ENCODE measurements around the gene SRF. TPM values are rescaled to one million over a fixed set of nuclear protein-coding genes. Genes with fewer than 3 reads are reported as not detected.
A peak's percentile ranks its signal among the peaks of the same experiment; 100 is the strongest.

The SRF gene
- total and polyA plus RNA-seq, 2 donors (not counting 1 experiment from before 2014, with no cell fraction given) = 16.0 to 32.3 TPM

- Histone ChIP-seq H2AFZ (ENCODE audit: low read length) (peak overlapping the region; percentile 75), H3K4me3 (replicated peaks in 1 of 4; ENCODE audit: control extremely low read depth in 1 of 4, insufficient read depth in 1 of 4, low read depth in 3 of 4, low read length in 4 of 4) (peak overlapping the region; percentile 55 to 93 (median 68)), H4K20me1 (ENCODE audit: control insufficient read depth, extremely low read depth, insufficient read depth, low read length) (no peaks in the 10 kb centered on the region), H3K36me3 (ENCODE audit: control insufficient read depth, insufficient read depth, low read length) (peaks cover 3% of the 10 kb centered on the region), H3K9ac (ENCODE audit: insufficient read depth, low read length) (peak overlapping the region; percentile 63), H3K27me3 (ENCODE audit: control insufficient read depth, insufficient read depth, low read length) (no peaks in the 10 kb centered on the region), H3K9me3 (ENCODE audit: control insufficient read depth, insufficient read depth, low read depth, low read length) (no peaks in the 10 kb centered on the region), H3K79me2 (ENCODE audit: control insufficient read depth, insufficient read depth, low read length) (peaks cover 27% of the 10 kb centered on the region), H3K4me1 (ENCODE audit: control insufficient read depth, extremely low read depth, insufficient read depth, low read length) (peaks cover 15% of the 10 kb centered on the region), H3K4me2 (ENCODE audit: extremely low read depth, insufficient read depth, low read length) (peak overlapping the region; percentile 93), H3K27ac (ENCODE audit: insufficient read depth, low read length) (peak overlapping the region; percentile 81)
- peak in 1 of 2 donors; percentile 90 for DNase-seq (ENCODE audit: low read depth in 2 of 2)
- TF ChIP-seq, protein P1, sequence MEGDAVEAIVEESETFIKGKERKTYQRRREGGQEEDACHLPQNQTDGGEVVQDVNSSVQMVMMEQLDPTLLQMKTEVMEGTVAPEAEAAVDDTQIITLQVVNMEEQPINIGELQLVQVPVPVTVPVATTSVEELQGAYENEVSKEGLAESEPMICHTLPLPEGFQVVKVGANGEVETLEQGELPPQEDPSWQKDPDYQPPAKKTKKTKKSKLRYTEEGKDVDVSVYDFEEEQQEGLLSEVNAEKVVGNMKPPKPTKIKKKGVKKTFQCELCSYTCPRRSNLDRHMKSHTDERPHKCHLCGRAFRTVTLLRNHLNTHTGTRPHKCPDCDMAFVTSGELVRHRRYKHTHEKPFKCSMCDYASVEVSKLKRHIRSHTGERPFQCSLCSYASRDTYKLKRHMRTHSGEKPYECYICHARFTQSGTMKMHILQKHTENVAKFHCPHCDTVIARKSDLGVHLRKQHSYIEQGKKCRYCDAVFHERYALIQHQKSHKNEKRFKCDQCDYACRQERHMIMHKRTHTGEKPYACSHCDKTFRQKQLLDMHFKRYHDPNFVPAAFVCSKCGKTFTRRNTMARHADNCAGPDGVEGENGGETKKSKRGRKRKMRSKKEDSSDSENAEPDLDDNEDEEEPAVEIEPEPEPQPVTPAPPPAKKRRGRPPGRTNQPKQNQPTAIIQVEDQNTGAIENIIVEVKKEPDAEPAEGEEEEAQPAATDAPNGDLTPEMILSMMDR (conservative IDR thresholded peaks at IDR 0.05 in 1 of 2, IDR thresholded peaks at IDR 0.05 in 1 of 2; ENCODE audit: low read depth in 1 of 2, low read length in 2 of 2) = no peak
- no peak for TF ChIP-seq EZH2 (IDR thresholded peaks at IDR 0.05; ENCODE audit: low read length, missing control alignments)
Measured at GRCh38 chr6:43170417-43170930, 595 bp upstream of the SRF start.

GRCh38 chr6:43171707-43172103 lies 636 bp downstream of the SRF start:
- peak overlapping the region; percentile 99 for H3K27ac ChIP-seq (ENCODE audit: insufficient read depth, low read length)
- no peaks in the 10 kb centered on the region for H4K20me1 ChIP-seq (ENCODE audit: control insufficient read depth, extremely low read depth, insufficient read depth, low read length)
- H3K9me3 ChIP-seq (ENCODE audit: control insufficient read depth, insufficient read depth, low read depth, low read length) = no peaks in the 10 kb centered on the region
- TF ChIP-seq EZH2 (IDR thresholded peaks at IDR 0.05; ENCODE audit: low read length, missing control alignments) = no peak
- TF ChIP-seq, protein P1 (conservative IDR thresholded peaks at IDR 0.05 in 1 of 2, IDR thresholded peaks at IDR 0.05 in 1 of 2; ENCODE audit: low read depth in 1 of 2, low read length in 2 of 2) = no peak
- H2AFZ ChIP-seq (ENCODE audit: low read length) = no peak overlapping the region
- peak overlapping the region; percentile 88 for H3K9ac ChIP-seq (ENCODE audit: insufficient read depth, low read length)
- DNase-seq (ENCODE audit: low read depth in 2 of 2) = no peak
- H3K4me3 ChIP-seq (replicated peaks in 1 of 4; ENCODE audit: control extremely low read depth in 1 of 4, insufficient read depth in 1 of 4, low read depth in 3 of 4, low read length in 4 of 4) = peak overlapping the region; percentile 87 to 97 (median 92)
- H3K27me3 ChIP-seq (ENCODE audit: control insufficient read depth, insufficient read depth, low read length) = no peaks in the 10 kb centered on the region
- peaks cover 16% of the 10 kb centered on the region for H3K36me3 ChIP-seq (ENCODE audit: control insufficient read depth, insufficient read depth, low read length)
- peak overlapping the region; percentile 18 for H3K4me2 ChIP-seq (ENCODE audit: extremely low read depth, insufficient read depth, low read length)
- peaks cover 39% of the 10 kb centered on the region for H3K79me2 ChIP-seq (ENCODE audit: control insufficient read depth, insufficient read depth, low read length)
- H3K4me1 ChIP-seq (ENCODE audit: control insufficient read depth, extremely low read depth, insufficient read depth, low read length) = peaks cover 18% of the 10 kb centered on the region

- peak overlapping the region; percentile 89 for H3K4me2 ChIP-seq (ENCODE audit: extremely low read depth, insufficient read depth, low read length)
- H3K79me2 ChIP-seq (ENCODE audit: control insufficient read depth, insufficient read depth, low read length) = peaks cover 40% of the 10 kb centered on the region
- no peaks in the 10 kb centered on the region for H3K27me3 ChIP-seq (ENCODE audit: control insufficient read depth, insufficient read depth, low read length)
- no peak overlapping the region for H2AFZ ChIP-seq (ENCODE audit: low read length)
- H4K20me1 ChIP-seq (ENCODE audit: control insufficient read depth, extremely low read depth, insufficient read depth, low read length) = no peaks in the 10 kb centered on the region
- DNase-seq (ENCODE audit: low read depth in 2 of 2) = peak; percentile 36 to 42
- H3K27ac ChIP-seq (ENCODE audit: insufficient read depth, low read length) = peak overlapping the region; percentile 99
- H3K4me3 ChIP-seq (replicated peaks in 1 of 4; ENCODE audit: control extremely low read depth in 1 of 4, insufficient read depth in 1 of 4, low read depth in 3 of 4, low read length in 4 of 4) = peak overlapping the region; percentile 87 to 97 (median 92)
- H3K9ac ChIP-seq (ENCODE audit: insufficient read depth, low read length) = peak overlapping the region; percentile 88
- H3K9me3 ChIP-seq (ENCODE audit: control insufficient read depth, insufficient read depth, low read depth, low read length) = no peaks in the 10 kb centered on the region
- peaks cover 17% of the 10 kb centered on the region for H3K36me3 ChIP-seq (ENCODE audit: control insufficient read depth, insufficient read depth, low read length)
- H3K4me1 ChIP-seq (ENCODE audit: control insufficient read depth, extremely low read depth, insufficient read depth, low read length) = peaks cover 18% of the 10 kb centered on the region
- TF ChIP-seq, protein P1 (conservative IDR thresholded peaks at IDR 0.05 in 1 of 2, IDR thresholded peaks at IDR 0.05 in 1 of 2; ENCODE audit: low read depth in 1 of 2, low read length in 2 of 2) = no peak
- no peak for TF ChIP-seq EZH2 (IDR thresholded peaks at IDR 0.05; ENCODE audit: low read length, missing control alignments)
Measured at GRCh38 chr6:43172104-43173007, 1.3 kb downstream of the SRF start.
